H9 (cell line): ENCODE data around the gene IQCM. TPM values are rescaled to one million over a fixed set of nuclear protein-coding genes. Genes with fewer than 3 reads are reported as not detected.

ENCODE experiments used
- DNase-seq: peaks from one replicate; pipeline ENCODE4 v3.0.0-alpha.2; 2017
- H2AFZ ChIP-seq: one replicate; pipeline ENCODE4 v1.6.1; 2013; ENCODE audit warnings: mild to moderate bottlenecking, low read length, control low read depth, moderate library complexity
- H2AK5ac ChIP-seq: 2 replicates; pipeline ENCODE4 v1.6.1; 2013; ENCODE audit warnings: low read length, control low read depth, mixed read lengths; ENCODE audit not compliant: insufficient read length
- H2BK120ac ChIP-seq: one replicate; pipeline ENCODE4 v1.6.1; 2013; ENCODE audit warnings: low read depth, mild to moderate bottlenecking, low read length, control low read depth, inconsistent platforms; ENCODE audit not compliant: poor library complexity, severe bottlenecking
- H2BK12ac ChIP-seq: 2 replicates; pipeline ENCODE4 v1.6.1; 2013; ENCODE audit warnings: low read length, control low read depth, mixed read lengths, low read depth; ENCODE audit not compliant: insufficient read length
- H2BK15ac ChIP-seq: 2 replicates; pipeline ENCODE4 v1.6.1; 2013; ENCODE audit warnings: low read depth, low read length, control low read depth
- H2BK20ac ChIP-seq: one replicate; pipeline ENCODE4 v1.6.1; 2013; ENCODE audit warnings: low read depth, mild to moderate bottlenecking, low read length, control low read depth, inconsistent platforms; ENCODE audit not compliant: poor library complexity, severe bottlenecking
- H2BK5ac ChIP-seq: 2 replicates; pipeline ENCODE4 v1.6.1; 2013; ENCODE audit warnings: low read length, control low read depth, mixed read lengths; ENCODE audit not compliant: insufficient read length
- H3K14ac ChIP-seq: 2 replicates; pipeline ENCODE4 v1.6.1; 2013; ENCODE audit warnings: low read length, control low read depth; ENCODE audit not compliant: insufficient read depth
- H3K18ac ChIP-seq: 2 replicates; pipeline ENCODE4 v1.6.1; 2013; ENCODE audit warnings: low read depth, mild to moderate bottlenecking, mixed read lengths, low read length, control low read depth; ENCODE audit not compliant: insufficient read length
- H3K23ac ChIP-seq: 2 replicates; pipeline ENCODE4 v1.6.1; 2013; ENCODE audit warnings: low read length, control low read depth, mixed read lengths, low read depth; ENCODE audit not compliant: insufficient read length
- H3K23me2 ChIP-seq: 2 replicates; pipeline ENCODE4 v1.6.1; 2013; ENCODE audit warnings: low read depth, mild to moderate bottlenecking, mixed read lengths, low read length, control low read depth; ENCODE audit not compliant: insufficient read length, poor library complexity, severe bottlenecking
- H3K27ac ChIP-seq: 2 replicates; pipeline ENCODE4 v1.5.1; 2013; ENCODE audit warnings: low read length, control low read depth, mixed read lengths, low read depth; ENCODE audit not compliant: insufficient read length
- H3K27me3 ChIP-seq: 2 replicates; pipeline ENCODE4 v1.6.1; 2013; ENCODE audit warnings: low read length, control low read depth, inconsistent platforms; ENCODE audit not compliant: insufficient read depth
- H3K4ac ChIP-seq: 2 replicates; pipeline ENCODE4 v1.6.1; 2013; ENCODE audit warnings: low read depth, mild to moderate bottlenecking, control low read depth, inconsistent platforms, low read length, moderate library complexity
- H3K4me1 ChIP-seq: 2 replicates; pipeline ENCODE4 v1.6.1; 2013; ENCODE audit warnings: low read length, control low read depth, inconsistent platforms; ENCODE audit not compliant: insufficient read depth
- H3K4me2 ChIP-seq: 2 replicates; pipeline ENCODE4 v1.6.1; 2013; ENCODE audit warnings: low read length, control low read depth, mixed read lengths; ENCODE audit not compliant: insufficient read length, insufficient read depth
- H3K56ac ChIP-seq: 2 replicates; pipeline ENCODE4 v1.6.1; 2013; ENCODE audit warnings: low read depth, mild to moderate bottlenecking, mixed read lengths, low read length, control low read depth; ENCODE audit not compliant: insufficient read length
- H3K79me1 ChIP-seq: 2 replicates; pipeline ENCODE4 v1.6.1; 2013; ENCODE audit warnings: low read depth, mild to moderate bottlenecking, moderate library complexity, low read length, control low read depth, inconsistent platforms; ENCODE audit not compliant: insufficient read depth, poor library complexity, severe bottlenecking
- H3K79me2 ChIP-seq: 2 replicates; pipeline ENCODE4 v1.6.1; 2013; ENCODE audit warnings: low read length, control low read depth, inconsistent platforms; ENCODE audit not compliant: insufficient read depth
- H3K9ac ChIP-seq: 2 replicates; pipeline ENCODE4 v1.6.1; 2013; ENCODE audit warnings: low read length, control low read depth, mixed read lengths; ENCODE audit not compliant: insufficient read length; ENCODE audit errors: extremely low read depth
- H3K9me3 ChIP-seq: one replicate; pipeline ENCODE4 v1.6.1; 2013; ENCODE audit warnings: low read depth, low read length, inconsistent platforms; ENCODE audit not compliant: control insufficient read depth
- H3T11ph ChIP-seq: one replicate; pipeline ENCODE4 v1.6.1; 2013; ENCODE audit warnings: mild to moderate bottlenecking, low read length, control low read depth, inconsistent platforms
- H4K20me1 ChIP-seq: one replicate; pipeline ENCODE4 v1.6.1; 2013; ENCODE audit not compliant: control insufficient read depth, insufficient read length, insufficient read depth
- H4K5ac ChIP-seq: 2 replicates; pipeline ENCODE4 v1.6.1; 2013; ENCODE audit warnings: low read depth, mild to moderate bottlenecking, mixed read lengths, low read length, control low read depth; ENCODE audit not compliant: insufficient read length
- H4K8ac ChIP-seq: replicated peaks from 2 replicates; pipeline ENCODE4 v1.6.1; 2013; ENCODE audit warnings: low read length, control low read depth, mixed read lengths, low read depth; ENCODE audit not compliant: insufficient read length
- H4K91ac ChIP-seq: 2 replicates; pipeline ENCODE4 v1.6.1; 2013; ENCODE audit warnings: low read depth, mild to moderate bottlenecking, moderate library complexity, mixed read lengths, low read length, control low read depth; ENCODE audit not compliant: insufficient read length
- H3K27ac Mint-ChIP-seq, 3 experiments: 2 replicates in 2 of 3; 3 replicates in 1 of 3; pipeline ENCODE4 v1.8.0; 2020 to 2021; ENCODE audit warnings: mixed read lengths in 3 of 3, mild to moderate bottlenecking in 1 of 3, moderate library complexity in 1 of 3
- H3K27me3 Mint-ChIP-seq: 2 replicates; pipeline ENCODE4 v1.8.0; 2021; ENCODE audit warnings: low read depth, mild to moderate bottlenecking, moderate library complexity, mixed read lengths
- H3K36me3 Mint-ChIP-seq, 3 experiments: 2 replicates in 2 of 3; 3 replicates in 1 of 3; pipeline ENCODE4 v1.8.0; 2020 to 2021; ENCODE audit warnings: low read depth in 3 of 3, mixed read lengths in 3 of 3; ENCODE audit not compliant: insufficient read depth in 1 of 3
- H3K4me1 Mint-ChIP-seq, 2 experiments: 2 replicates each; pipeline ENCODE4 v1.8.0; 2020; ENCODE audit warnings: mixed read lengths in 2 of 2
- H3K4me3 Mint-ChIP-seq, 2 experiments: 2 replicates in 1 of 2; 3 replicates in 1 of 2; pipeline ENCODE4 v1.8.0; 2020 to 2021; ENCODE audit warnings: mild to moderate bottlenecking in 2 of 2, mixed read lengths in 2 of 2, moderate library complexity in 1 of 2
- H3K9me3 Mint-ChIP-seq, 2 experiments: 2 replicates in 1 of 2; 3 replicates in 1 of 2; pipeline ENCODE4 v1.8.0; 2020; ENCODE audit warnings: mild to moderate bottlenecking in 2 of 2, mixed read lengths in 2 of 2, moderate library complexity in 1 of 2
- CTCF ChIP-seq: fragments of 200-600 bp; sonication (generic); conservative IDR thresholded peaks from 3 replicates; pipeline ENCODE4 v1.8.0; 2021; ENCODE audit warnings: antibody characterized with exemption, mild to moderate bottlenecking
- WGBS: extraction: QIAGEN DNeasy Blood & Tissue Kit; methylation state at CpG from one replicate; pipeline ENCODE4 v1.1.7; 2013; ENCODE audit warnings: missing lambda C conversion rate, low lambda C conversion rate, mixed read lengths; ENCODE audit not compliant: insufficient read length; ENCODE audit errors: extremely low coverage; 5-methylcytosine and 5-hydroxymethylcytosine counted together
- total RNA-seq: library from RNA; stranded (reverse); gene quantifications from 2 replicates; pipeline ENCODE4 v1.2.1, GENCODE V29; 2021

The IQCM gene
- total RNA-seq, 1 experiment from 2014 or later, result 0.15 TPM

- no peak overlapping the region for H2BK120ac ChIP-seq
- Mint-ChIP-seq H3K4me3 (no peak overlapping the region), H3K4me1 (no peaks in the 10 kb centered on the region), H3K27me3 (no peaks in the 10 kb centered on the region), H3K9me3 (no peaks in the 10 kb centered on the region; a peak in 1 of 5 replicates), H3K36me3 (no peaks in the 10 kb centered on the region), H3K27ac (no peak overlapping the region)
- no peak overlapping the region for H3K4me2 ChIP-seq
- no peak overlapping the region for H4K91ac ChIP-seq
- TF ChIP-seq CTCF, result no peak
- no peak overlapping the region for H3K14ac ChIP-seq
- H3K23ac ChIP-seq, result no peak overlapping the region
- no peaks in the 10 kb centered on the region for H3K23me2 ChIP-seq
- no peaks in the 10 kb centered on the region for H3K9me3 ChIP-seq
- no peak overlapping the region for H4K5ac ChIP-seq
- no peak for DNase-seq
- no peaks in the 10 kb centered on the region for H3K79me1 ChIP-seq
- H3K9ac ChIP-seq, result no peak overlapping the region
- H4K8ac ChIP-seq, result no peak overlapping the region
- no peak overlapping the region for H2BK12ac ChIP-seq
- no peak overlapping the region for H3K4ac ChIP-seq
- no peak overlapping the region for H2AK5ac ChIP-seq
- no peak overlapping the region for H2BK15ac ChIP-seq
- no peaks in the 10 kb centered on the region for H3K27me3 ChIP-seq
- no peak overlapping the region for H3K56ac ChIP-seq
- no peak overlapping the region for H2BK20ac ChIP-seq
- H2AFZ ChIP-seq, result no peak overlapping the region
- no peak overlapping the region for H3K18ac ChIP-seq
- H3K79me2 ChIP-seq, result no peaks in the 10 kb centered on the region
- no peaks in the 10 kb centered on the region for H3K4me1 ChIP-seq
- H4K20me1 ChIP-seq, result no peaks in the 10 kb centered on the region
- no peak overlapping the region for H3T11ph ChIP-seq
- no peak overlapping the region for H3K27ac ChIP-seq
- H2BK5ac ChIP-seq, result no peak overlapping the region
- WGBS, result no CpG with 5 or more reads among the region's 1 CpG
These were observed 16.1 kb downstream of the IQCM start for GRCh38 chr4:149799546-149799945.
